Breast epithelium (tissue), 4 donors: ENCODE results near the gene FBRS. TPM values are rescaled to one million over a fixed set of nuclear protein-coding genes. Genes with fewer than 3 reads are reported as not detected.

Experiments used
- DNase-seq, 2 donors: peaks; one replicate each; pipeline ENCODE4 v3.0.0-alpha.2; 2019; ENCODE audit warnings: low spot score in 2 of 2
- H3K27ac ChIP-seq, 2 donors: fragments of 200-600 bp; sonication (generic) in 1 of 2; one replicate each; pipeline ENCODE4 v1.5.1; 2016 to 2019; ENCODE audit warnings: mild to moderate bottlenecking in 1 of 2
- H3K27me3 ChIP-seq, 2 donors: fragments of 200-600 bp; sonication (generic) in 1 of 2; one replicate each; pipeline versions ENCODE4 v1.5.1 to v1.6.0; 2017 to 2019; ENCODE audit warnings: control low read depth in 1 of 2, mild to moderate bottlenecking in 1 of 2
- H3K36me3 ChIP-seq: fragments of 200-600 bp; one replicate; pipeline ENCODE4 v1.5.1; 2019
- H3K4me1 ChIP-seq, 2 donors: fragments of 200-600 bp; sonication (generic); one replicate each; pipeline ENCODE4 v1.5.1; 2016 to 2019; ENCODE audit warnings: control low read depth in 1 of 2
- H3K4me3 ChIP-seq, 3 donors: fragments of 200-600 bp; sonication (generic); 1 replicate in 2 of 3; 2 replicates in 1 of 3; pipeline ENCODE4 v1.5.1; 2016 to 2019; ENCODE audit warnings: mild to moderate bottlenecking in 3 of 3, moderate library complexity in 2 of 3
- H3K9me3 ChIP-seq, 2 donors: fragments of 200-600 bp; sonication (generic) in 1 of 2; one replicate each; pipeline ENCODE4 v1.5.1; 2016 to 2019; ENCODE audit warnings: control low read depth in 1 of 2
- CTCF ChIP-seq, 3 donors: fragments of 450-650 bp; IDR thresholded peaks; one replicate each; pipeline ENCODE4 v1.5.1; 2016 to 2017; ENCODE audit warnings: antibody characterized with exemption in 3 of 3, mild to moderate bottlenecking in 3 of 3, moderate library complexity in 3 of 3
- POLR2A ChIP-seq: fragments of 450-650 bp; IDR thresholded peaks from one replicate; pipeline ENCODE4 v1.6.1; 2016; ENCODE audit warnings: antibody characterized with exemption, mild to moderate bottlenecking, moderate library complexity
- POLR2AphosphoS5 ChIP-seq, 3 donors: sonication (generic); formaldehyde crosslinking; IDR thresholded peaks; one replicate each; pipeline ENCODE4 v1.6.1; 2017; ENCODE audit warnings: antibody characterized with exemption in 3 of 3
- intact Hi-C: fragments of 100-400 bp; cut with DNase I; formaldehyde crosslinking; loops from one replicate; pipeline ENCODE4 v1.15.1; 2023; ENCODE audit warnings: low total_unique reads
- total RNA-seq, 3 donors: library from RNA; depleted of rRNA; stranded (reverse); fragments of >200 nt; gene quantifications; one replicate each; pipeline ENCODE4 v1.1.0, GENCODE V29; 2016

Gene FBRS
- total RNA-seq, 3 donors from 2014 or later: 13.6 to 25.2 (median 17.7) TPM

GRCh38 chr16:30678586-30678970 lies 20.3 kb downstream of the FBRS start:
- Histone ChIP-seq H3K36me3 (no peaks in the 10 kb centered on the region), H3K4me3 (no peak overlapping the region), H3K4me1 (no peaks in the 10 kb centered on the region), H3K27me3 (no peaks in the 10 kb centered on the region), H3K27ac (no peak overlapping the region), H3K9me3 (no peaks in the 10 kb centered on the region)
- TF ChIP-seq POLR2AphosphoS5 (IDR thresholded peaks at IDR 0.05) (no peak), POLR2A (no peak), CTCF (IDR thresholded peaks at IDR 0.05) (no peak)
- intact Hi-C loops: no loop called here
- no peak for DNase-seq

- Histone ChIP-seq H3K27me3 (no peaks in the 10 kb centered on the region), H3K4me1 (no peaks in the 10 kb centered on the region), H3K27ac (no peak overlapping the region), H3K9me3 (no peaks in the 10 kb centered on the region), H3K4me3 (no peak overlapping the region), H3K36me3 (no peaks in the 10 kb centered on the region)
- intact Hi-C loops: no loop called here
- TF ChIP-seq POLR2A: no peak
- TF ChIP-seq CTCF (IDR thresholded peaks at IDR 0.05): no peak
- no peak for TF ChIP-seq POLR2AphosphoS5 (IDR thresholded peaks at IDR 0.05)
- DNase-seq: no peak
These were observed 22.1 kb downstream of the FBRS start for GRCh38 chr16:30680326-30680725.

GRCh38 chr16:30688701-30689100 lies 30.5 kb downstream of the FBRS start:
- H3K4me3 ChIP-seq: no peak overlapping the region
- H3K27me3 ChIP-seq: no peaks in the 10 kb centered on the region
- TF ChIP-seq CTCF (IDR thresholded peaks at IDR 0.05) (no peak), POLR2AphosphoS5 (IDR thresholded peaks at IDR 0.05) (no peak), POLR2A (no peak)
- H3K36me3 ChIP-seq: no peaks in the 10 kb centered on the region
- no peak overlapping the region for H3K27ac ChIP-seq
- intact Hi-C loops: no loop called here
- H3K4me1 ChIP-seq: no peaks in the 10 kb centered on the region
- no peaks in the 10 kb centered on the region for H3K9me3 ChIP-seq
- DNase-seq: no peak

- H3K4me3 ChIP-seq: no peak overlapping the region
- no peaks in the 10 kb centered on the region for H3K27me3 ChIP-seq
- H3K27ac ChIP-seq: no peak overlapping the region
- no peak for DNase-seq
- H3K9me3 ChIP-seq: no peaks in the 10 kb centered on the region
- intact Hi-C loops: no loop called here
- H3K4me1 ChIP-seq: no peaks in the 10 kb centered on the region
- TF ChIP-seq POLR2AphosphoS5 (IDR thresholded peaks at IDR 0.05) (no peak), CTCF (IDR thresholded peaks at IDR 0.05) (no peak), POLR2A (no peak)
- no peaks in the 10 kb centered on the region for H3K36me3 ChIP-seq
These were observed 33.7 kb downstream of the FBRS start for GRCh38 chr16:30691907-30692306.

- no peaks in the 10 kb centered on the region for H3K9me3 ChIP-seq
- no peak overlapping the region for H3K27ac ChIP-seq
- intact Hi-C loops: no loop called here
- DNase-seq: no peak
- peaks cover 0 to 6% of the 10 kb centered on the region in 2 donors for H3K4me1 ChIP-seq
- no peaks in the 10 kb centered on the region for H3K36me3 ChIP-seq
- H3K4me3 ChIP-seq: no peak overlapping the region
- no peaks in the 10 kb centered on the region for H3K27me3 ChIP-seq
- no peak for TF ChIP-seq POLR2AphosphoS5 (IDR thresholded peaks at IDR 0.05)
These were observed 34.3 kb downstream of the FBRS start for GRCh38 chr16:30692396-30693064.
